HepG2 (cell line): ENCODE measurements around the gene SPAG7. TPM values are rescaled to one million over a fixed set of nuclear protein-coding genes. Genes with fewer than 3 reads are reported as not detected.

ENCODE experiments used
- ATAC-seq: fragments of 200-7000 bp; cut with Tn5 transposase; 3 replicates; pipeline ENCODE4 v1.9.1; 2020; ENCODE audit warnings: mild to moderate bottlenecking, moderate library complexity
- BruUV-seq: library from RNA; stranded (reverse); fragments of 400-500 nt; replicated peaks from 2 replicates; lab custom pipeline; 2021; lab: Mats Ljungman, UMichigan
- CTCF ChIA-PET: fragments of 300-600 bp; formaldehyde crosslinking; extraction: SDS; loops from one replicate; lab custom pipeline; 2021; ENCODE audit warnings: low total read pairs, inconsistent platforms, low intra/inter-chr PET ratio; lab: Yijun Ruan, JAX
- POLR2A ChIA-PET: fragments of 350-600 bp; sonication (Branson Sonifier 250); formaldehyde crosslinking; loops from one replicate; lab custom pipeline; 2020; ENCODE audit warnings: antibody characterized with exemption, inconsistent platforms; lab: Yijun Ruan, JAX
- DNase-seq: peaks from one replicate; pipeline ENCODE4 v3.0.0-alpha.2; 2015; ENCODE audit warnings: low spot score
- FAIRE-seq: peaks from 3 replicates; lab custom pipeline; 2011; peaks lifted over from hg19 to GRCh38; lab: Jason Lieb, UNC
- H2AFZ ChIP-seq: one replicate; pipeline ENCODE4 v1.6.1; 2011; ENCODE audit warnings: low read length, inconsistent platforms
- H3K27ac ChIP-seq: fragments of 300-600 bp; 3 replicates; pipeline ENCODE4 v1.8.0; 2011; ENCODE audit warnings: mixed run types, mild to moderate bottlenecking, mixed read lengths, low read length, inconsistent platforms; ENCODE audit not compliant: insufficient read depth; ENCODE audit errors: extremely low read length
- H3K27me3 ChIP-seq, 2 experiments: fragments of 200-600 bp in 1 of 2; 2 replicates in 1 of 2; 3 replicates in 1 of 2; pipeline versions ENCODE4 v1.6.0 to v1.8.0; 2011; ENCODE audit warnings: low read length in 2 of 2, mild to moderate bottlenecking in 2 of 2, moderate library complexity in 2 of 2, inconsistent platforms in 1 of 2; ENCODE audit not compliant: insufficient read depth in 2 of 2, control insufficient read depth in 1 of 2
- H3K36me3 ChIP-seq, 2 experiments: fragments of 200-600 bp in 1 of 2; replicated peaks in 1 of 2; 2 replicates in 1 of 2; 3 replicates in 1 of 2; pipeline versions ENCODE4 v1.5.1 to v1.8.0; 2011; ENCODE audit warnings: low read length in 2 of 2, inconsistent platforms in 1 of 2; ENCODE audit not compliant: insufficient read depth in 2 of 2, control insufficient read depth in 1 of 2
- H3K4me1 ChIP-seq: 2 replicates; pipeline ENCODE4 v1.5.1; 2012; ENCODE audit warnings: low read length, inconsistent platforms; ENCODE audit not compliant: insufficient read depth
- H3K4me2 ChIP-seq: 2 replicates; pipeline ENCODE4 v1.6.0; 2011; ENCODE audit warnings: low read depth, low read length, inconsistent platforms
- H3K4me3 ChIP-seq, 3 experiments: fragments of 200-600 bp in 1 of 3; sonication (generic), shearing (Covaris generic) in 1 of 3; replicated peaks in 1 of 3; 2 replicates each; pipeline ENCODE4 v1.5.1; 2011 to 2016; ENCODE audit warnings: low read length in 3 of 3, inconsistent platforms in 2 of 3, low read depth in 2 of 3, mild to moderate bottlenecking in 2 of 3, control low read depth in 1 of 3, mixed read lengths in 1 of 3; ENCODE audit not compliant: insufficient read depth in 1 of 3
- H3K79me2 ChIP-seq: one replicate; pipeline ENCODE4 v1.6.1; 2011; ENCODE audit warnings: low read length, inconsistent platforms; ENCODE audit not compliant: insufficient read depth
- H3K9ac ChIP-seq: 2 replicates; pipeline ENCODE4 v1.6.0; 2011; ENCODE audit warnings: mild to moderate bottlenecking, low read depth, low read length, inconsistent platforms; ENCODE audit not compliant: insufficient read depth
- H3K9me3 ChIP-seq: 2 replicates; pipeline ENCODE4 v1.5.1; 2012; ENCODE audit warnings: mild to moderate bottlenecking, low read length
- H4K20me1 ChIP-seq: 2 replicates; pipeline ENCODE4 v1.6.0; 2011; ENCODE audit warnings: inconsistent platforms, mild to moderate bottlenecking, low read length, moderate library complexity; ENCODE audit not compliant: insufficient read depth
- BRD4 ChIP-seq: sonication (generic); formaldehyde crosslinking; IDR thresholded peaks from 2 replicates; pipeline ENCODE4 v1.4.0; 2020; ENCODE audit warnings: missing genetic modification reagents
- FOXK1 ChIP-seq: sonication (generic); formaldehyde crosslinking; IDR thresholded peaks from 2 replicates; pipeline ENCODE4 v1.4.0; 2020; ENCODE audit warnings: low read depth, missing genetic modification reagents, borderline replicate concordance
- FUBP1 ChIP-seq: sonication (generic); formaldehyde crosslinking; IDR thresholded peaks from 2 replicates; pipeline ENCODE4 v1.5.1; 2020; ENCODE audit warnings: missing genetic modification reagents, mild to moderate bottlenecking, borderline replicate concordance
- LCORL ChIP-seq, 2 experiments: fragments of 450-650 bp in 1 of 2; sonication (generic) in 1 of 2; formaldehyde crosslinking in 1 of 2; IDR thresholded peaks; 2 replicates each; pipeline versions ENCODE4 v1.5.0 to v1.6.1; 2017 to 2020; ENCODE audit warnings: antibody characterized with exemption in 1 of 2, missing genetic modification reagents in 1 of 2
- SAFB2 ChIP-seq: sonication (generic); formaldehyde crosslinking; IDR thresholded peaks from 2 replicates; pipeline ENCODE4 v1.5.1; 2020; ENCODE audit warnings: missing genetic modification reagents, low read depth, mild to moderate bottlenecking, borderline replicate concordance
- ZBTB26 ChIP-seq: IDR thresholded peaks from 2 replicates; pipeline ENCODE4 v1.6.1; 2016; ENCODE audit warnings: missing compliant biosample characterization, missing genetic modification reagents, borderline replicate concordance
- ZFP62 ChIP-seq: sonication (generic); formaldehyde crosslinking; IDR thresholded peaks from 2 replicates; pipeline ENCODE4 v1.4.0; 2020; ENCODE audit warnings: missing genetic modification reagents
- ZMYM4 ChIP-seq: sonication (generic); formaldehyde crosslinking; IDR thresholded peaks from 2 replicates; pipeline ENCODE4 v1.8.1; 2023; ENCODE audit warnings: mild to moderate bottlenecking, missing genetic modification reagents
- ZNF12 ChIP-seq: sonication (generic); formaldehyde crosslinking; IDR thresholded peaks from 2 replicates; pipeline ENCODE4 v1.5.0; 2020; ENCODE audit warnings: missing genetic modification reagents
- ZNF543 ChIP-seq: sonication (generic); formaldehyde crosslinking; IDR thresholded peaks from 2 replicates; pipeline ENCODE4 v1.4.0; 2020; ENCODE audit warnings: mild to moderate bottlenecking, missing genetic modification reagents
- ZNF672 ChIP-seq: sonication (generic); formaldehyde crosslinking; IDR thresholded peaks from 2 replicates; pipeline ENCODE4 v1.8.1; 2022; ENCODE audit warnings: missing genetic modification reagents
- WGBS: methylation state at CpG from one replicate; pipeline ENCODE4 v1.1.6; 2017; ENCODE audit warnings: low lambda C conversion rate; 5-methylcytosine and 5-hydroxymethylcytosine counted together
- in situ Hi-C: cut with HindIII; loops from 2 replicates; pipeline ENCODE4 v1.10.0; 2017; ENCODE audit warnings: low pct_unique_long_range_greater_than_20kb; ENCODE audit not compliant: extremely low pct_ligation_motif_present
- intact Hi-C: fragments of 100-400 bp; cut with micrococcal nuclease; formaldehyde crosslinking; loops from one replicate; pipeline ENCODE4 v1.10.0; 2022; ENCODE audit not compliant: unreplicated experiment
- polyA plus RNA-seq, 8 experiments: library from polyadenylated mRNA; depleted of rRNA in 3 of 8; stranded (reverse) in 7 of 8; unstranded in 1 of 8; fragments of >200 nt; fragmentation: Illumina TruSeq in 4 of 8; extraction: Trizol in 4 of 8; gene quantifications; 2 replicates each; pipeline versions ENCODE4 v1.2.1 to v1.2.3, GENCODE V29; 2011 to 2016; ENCODE audit warnings: low read depth in 4 of 8, missing spikeins in 1 of 8, mixed read lengths in 1 of 8; ENCODE audit not compliant: insufficient read depth in 1 of 8
- total RNA-seq, 5 experiments: library from RNA; depleted of rRNA; stranded (reverse); fragments of >200 nt; fragmentation: Illumina TruSeq; extraction: Trizol; gene quantifications; 2 replicates each; pipeline ENCODE4 v1.2.3, GENCODE V29; 2016; ENCODE audit warnings: low read depth in 1 of 5
- TF ChIP-seq, protein P1 (sequence below): fragments of 450-650 bp; IDR thresholded peaks from 2 replicates; pipeline ENCODE4 v1.6.1; 2017; ENCODE audit warnings: mild to moderate bottlenecking

The SPAG7 gene
- total and polyA plus RNA-seq, 2 of the 13 experiments (the other 11 are each of a cell fraction or from before 2014, with no cell fraction given): 51.0 to 59.0 TPM

GRCh38 chr17:5011928-5012327, 44.3 kb upstream of the SPAG7 start:
- H3K4me1 ChIP-seq: no peaks in the 10 kb centered on the region
- CTCF ChIA-PET: no interaction called here
- POLR2A ChIA-PET: interaction anchor here (1.2 kb wide), 1 partner anchor 14 kb away, joined by 5 read pairs; the partner anchor contains the start of genes INCA1 and KIF1C
- H3K27me3 ChIP-seq: no peaks in the 10 kb centered on the region
- no peaks in the 10 kb centered on the region for H3K79me2 ChIP-seq
- H2AFZ ChIP-seq: no peak overlapping the region
- TF ChIP-seq FOXK1 (CRISPR knock-in tag): no peak
- TF ChIP-seq, protein P1, sequence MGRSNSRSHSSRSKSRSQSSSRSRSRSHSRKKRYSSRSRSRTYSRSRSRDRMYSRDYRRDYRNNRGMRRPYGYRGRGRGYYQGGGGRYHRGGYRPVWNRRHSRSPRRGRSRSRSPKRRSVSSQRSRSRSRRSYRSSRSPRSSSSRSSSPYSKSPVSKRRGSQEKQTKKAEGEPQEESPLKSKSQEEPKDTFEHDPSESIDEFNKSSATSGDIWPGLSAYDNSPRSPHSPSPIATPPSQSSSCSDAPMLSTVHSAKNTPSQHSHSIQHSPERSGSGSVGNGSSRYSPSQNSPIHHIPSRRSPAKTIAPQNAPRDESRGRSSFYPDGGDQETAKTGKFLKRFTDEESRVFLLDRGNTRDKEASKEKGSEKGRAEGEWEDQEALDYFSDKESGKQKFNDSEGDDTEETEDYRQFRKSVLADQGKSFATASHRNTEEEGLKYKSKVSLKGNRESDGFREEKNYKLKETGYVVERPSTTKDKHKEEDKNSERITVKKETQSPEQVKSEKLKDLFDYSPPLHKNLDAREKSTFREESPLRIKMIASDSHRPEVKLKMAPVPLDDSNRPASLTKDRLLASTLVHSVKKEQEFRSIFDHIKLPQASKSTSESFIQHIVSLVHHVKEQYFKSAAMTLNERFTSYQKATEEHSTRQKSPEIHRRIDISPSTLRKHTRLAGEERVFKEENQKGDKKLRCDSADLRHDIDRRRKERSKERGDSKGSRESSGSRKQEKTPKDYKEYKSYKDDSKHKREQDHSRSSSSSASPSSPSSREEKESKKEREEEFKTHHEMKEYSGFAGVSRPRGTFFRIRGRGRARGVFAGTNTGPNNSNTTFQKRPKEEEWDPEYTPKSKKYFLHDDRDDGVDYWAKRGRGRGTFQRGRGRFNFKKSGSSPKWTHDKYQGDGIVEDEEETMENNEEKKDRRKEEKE: no peak
- no peak for TF ChIP-seq LCORL (IDR thresholded peaks at IDR 0.05)
- no peak for TF ChIP-seq LCORL (CRISPR knock-in tag; IDR thresholded peaks at IDR 0.05)
- no peak for TF ChIP-seq ZBTB26
- TF ChIP-seq ZNF12: no peak
- TF ChIP-seq ZMYM4 (CRISPR knock-in tag): no peak
- no peak for TF ChIP-seq ZNF543 (CRISPR knock-in tag)
- TF ChIP-seq FUBP1: no peak
- TF ChIP-seq SAFB2 (CRISPR knock-in tag): no peak
- TF ChIP-seq ZFP62: no peak
- no peak for TF ChIP-seq ZNF672
- TF ChIP-seq BRD4: no peak
- no peak overlapping the region for H3K27ac ChIP-seq
- no peak for DNase-seq
- BruUV-seq: no TSS peak
- peaks cover 23 to 70% of the 10 kb centered on the region in 2 experiments for H3K36me3 ChIP-seq
- intact Hi-C loops: no loop called here
- 95% methylated on average over 6 of the region's 6 CpGs for WGBS
- no peak for ATAC-seq
- in situ Hi-C loops: no loop called here
- no peaks in the 10 kb centered on the region for H4K20me1 ChIP-seq
- no peak overlapping the region for H3K4me3 ChIP-seq
- no peaks in the 10 kb centered on the region for H3K9me3 ChIP-seq
- no peak overlapping the region for H3K4me2 ChIP-seq
- H3K9ac ChIP-seq: no peak overlapping the region
- FAIRE-seq: no peak
